Progenitor cell of endocrine pancreas (in vitro differentiated cells): ENCODE data around the gene FHOD3. TPM values are rescaled to one million over a fixed set of nuclear protein-coding genes. Genes with fewer than 3 reads are reported as not detected.

ENCODE experiments used
- DNase-seq: peaks from one replicate; pipeline ENCODE4 v3.0.0; 2021; ENCODE audit warnings: low spot score; ENCODE audit not compliant: unreplicated experiment
- H3K27ac Mint-ChIP-seq: 2 replicates; pipeline ENCODE4 v1.8.0; 2021; ENCODE audit warnings: mild to moderate bottlenecking, moderate library complexity, mixed read lengths
- H3K27me3 Mint-ChIP-seq: 2 replicates; pipeline ENCODE4 v1.8.0; 2021; ENCODE audit warnings: mixed read lengths
- H3K36me3 Mint-ChIP-seq: 2 replicates; pipeline ENCODE4 v1.8.0; 2022; ENCODE audit warnings: mixed read lengths; ENCODE audit not compliant: insufficient read depth
- H3K4me1 Mint-ChIP-seq: 2 replicates; pipeline ENCODE4 v1.8.0; 2021; ENCODE audit warnings: low read depth, mixed read lengths
- H3K4me3 Mint-ChIP-seq: 2 replicates; pipeline ENCODE4 v1.8.0; 2021; ENCODE audit warnings: low read depth, mild to moderate bottlenecking, moderate library complexity, mixed read lengths
- H3K9me3 Mint-ChIP-seq: 2 replicates; pipeline ENCODE4 v1.8.0; 2021; ENCODE audit warnings: low read depth, mixed read lengths
- CTCF ChIP-seq: fragments of 200-600 bp; sonication (generic); IDR thresholded peaks from one replicate; pipeline ENCODE4 v1.5.0; 2021; ENCODE audit warnings: antibody characterized with exemption, mild to moderate bottlenecking; ENCODE audit not compliant: unreplicated experiment
- total RNA-seq: library from RNA; stranded (reverse); gene quantifications from 2 replicates; pipeline ENCODE4 v1.2.1, GENCODE V29; 2021

FHOD3 gene
- total RNA-seq, 1 donor from 2014 or later: 1.6 TPM

- Mint-ChIP-seq H3K27ac (no peak overlapping the region), H3K36me3 (no peaks in the 10 kb centered on the region), H3K4me1 (peaks cover 4% of the 10 kb centered on the region), H3K27me3 (peaks cover 6% of the 10 kb centered on the region), H3K9me3 (peaks cover 5% of the 10 kb centered on the region), H3K4me3 (no peak overlapping the region)
- DNase-seq: no peak
- TF ChIP-seq CTCF: no peak
Measured at GRCh38 chr18:36348331-36348730, 50.8 kb downstream of the FHOD3 start.

DNA sequence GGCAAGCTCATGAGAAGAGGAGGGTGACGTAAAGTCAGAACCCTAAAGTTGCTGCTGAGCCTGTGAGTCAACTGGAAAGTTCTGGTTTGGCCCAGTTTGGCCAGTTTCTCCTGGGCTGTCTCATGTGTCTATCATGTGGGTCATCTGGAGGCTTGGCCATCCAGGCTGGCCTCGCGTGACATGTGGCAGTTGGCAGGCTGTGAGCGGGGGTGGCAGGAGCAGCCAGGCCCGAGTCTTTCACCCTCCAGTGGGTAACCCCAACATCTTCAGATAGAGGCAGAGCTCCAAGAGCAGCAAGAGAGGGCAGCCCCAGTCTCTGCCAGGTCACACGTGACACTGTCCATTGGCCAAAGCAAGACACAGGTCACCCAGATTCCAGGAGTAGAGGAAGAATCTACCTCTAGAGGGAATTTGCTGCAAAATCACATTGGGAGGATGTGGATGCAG is 51.5 kb downstream of the FHOD3 start:
- Mint-ChIP-seq H3K27ac (no peak overlapping the region), H3K4me1 (peaks cover 4% of the 10 kb centered on the region), H3K36me3 (no peaks in the 10 kb centered on the region), H3K4me3 (no peak overlapping the region), H3K27me3 (peaks cover 6% of the 10 kb centered on the region), H3K9me3 (peaks cover 5% of the 10 kb centered on the region)
- DNase-seq: no peak
- no peak for TF ChIP-seq CTCF

- H3K36me3 Mint-ChIP-seq: no peaks in the 10 kb centered on the region
- H3K4me3 Mint-ChIP-seq: no peak overlapping the region
- peaks cover 5% of the 10 kb centered on the region for H3K9me3 Mint-ChIP-seq
- peaks cover 4% of the 10 kb centered on the region for H3K4me1 Mint-ChIP-seq
- TF ChIP-seq CTCF: no peak
- no peak for DNase-seq
- no peak overlapping the region for H3K27ac Mint-ChIP-seq
- peaks cover 6% of the 10 kb centered on the region for H3K27me3 Mint-ChIP-seq
Measured at GRCh38 chr18:36349552-36349951, 52.0 kb downstream of the FHOD3 start.

DNA sequence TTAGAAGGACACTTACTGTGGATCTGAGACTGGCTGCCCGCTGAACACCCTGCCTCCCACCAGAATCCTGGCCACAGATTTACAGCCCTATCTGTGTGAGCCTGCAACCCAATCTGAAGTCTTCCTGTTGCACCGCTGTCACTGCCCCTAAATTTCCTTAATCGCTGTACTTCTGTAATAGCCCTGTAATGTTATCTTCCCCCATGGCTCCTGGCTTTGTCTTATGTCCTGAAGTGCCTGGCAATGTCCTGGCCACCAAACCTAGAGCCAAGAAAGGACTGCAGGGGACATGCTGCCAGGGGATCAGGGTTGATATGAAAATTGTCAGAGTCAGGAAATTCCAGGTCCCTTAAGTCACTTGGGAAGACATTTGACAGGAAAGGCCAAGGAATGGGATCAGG is 52.7 kb downstream of the FHOD3 start:
- Mint-ChIP-seq H3K4me3 (no peak overlapping the region), H3K27me3 (peaks cover 6% of the 10 kb centered on the region), H3K9me3 (peaks cover 5% of the 10 kb centered on the region), H3K36me3 (no peaks in the 10 kb centered on the region), H3K4me1 (peaks cover 4% of the 10 kb centered on the region), H3K27ac (no peak overlapping the region)
- no peak for TF ChIP-seq CTCF
- DNase-seq: no peak

- Mint-ChIP-seq H3K4me3 (no peak overlapping the region), H3K9me3 (peaks cover 5% of the 10 kb centered on the region), H3K36me3 (no peaks in the 10 kb centered on the region), H3K27me3 (peaks cover 6% of the 10 kb centered on the region), H3K27ac (no peak overlapping the region), H3K4me1 (peaks cover 4% of the 10 kb centered on the region)
- TF ChIP-seq CTCF: no peak
- DNase-seq: no peak
Measured at GRCh38 chr18:36350839-36351469, 53.4 kb downstream of the FHOD3 start.
